Kidney epithelial cell (primary cell): ENCODE results near the gene PTBP1. TPM values are rescaled to one million over a fixed set of nuclear protein-coding genes. Genes with fewer than 3 reads are reported as not detected.
"Not testable (repeated sequence)": the region's sequence is repeated elsewhere in the genome, so short reads cannot be mapped to it uniquely, and the experiment has no call there.

Experiments used
- DNase-seq: peaks from one replicate; pipeline ENCODE4 v3.0.0-alpha.2; 2010; ENCODE audit warnings: low read depth
- H3K27me3 ChIP-seq: 2 replicates; pipeline ENCODE4 v1.6.0; 2011; ENCODE audit warnings: low read length; ENCODE audit not compliant: control insufficient read depth, insufficient read depth
- H3K36me3 ChIP-seq: 2 replicates; pipeline ENCODE4 v1.5.1; 2011; ENCODE audit warnings: low read length; ENCODE audit not compliant: control insufficient read depth, insufficient read depth
- H3K4me3 ChIP-seq: 2 replicates; pipeline ENCODE4 v1.5.1; 2011; ENCODE audit warnings: low read depth, mild to moderate bottlenecking, control low read depth, low read length
- CTCF ChIP-seq: IDR thresholded peaks from 2 replicates; pipeline ENCODE4 v1.5.1; 2011; ENCODE audit warnings: mild to moderate bottlenecking, moderate library complexity, low read length, control low read depth, inconsistent platforms; ENCODE audit not compliant: insufficient read depth, poor library complexity, severe bottlenecking
- total RNA-seq: library from RNA; depleted of rRNA; stranded (reverse); fragments of >200 nt; gene quantifications from 2 replicates; pipeline ENCODE4 v1.2.3, GENCODE V29; 2015

Gene PTBP1
- total RNA-seq, 1 donor from 2014 or later = 268 TPM

- TF ChIP-seq CTCF = no peak
- no peak for DNase-seq
- Histone ChIP-seq H3K4me3 (no peak overlapping the region), H3K27me3 (peaks cover 26% of the 10 kb centered on the region), H3K36me3 (no peaks in the 10 kb centered on the region)
These were observed 38.1 kb downstream of the PTBP1 start for GRCh38 chr19:835210-835810.

DNA sequence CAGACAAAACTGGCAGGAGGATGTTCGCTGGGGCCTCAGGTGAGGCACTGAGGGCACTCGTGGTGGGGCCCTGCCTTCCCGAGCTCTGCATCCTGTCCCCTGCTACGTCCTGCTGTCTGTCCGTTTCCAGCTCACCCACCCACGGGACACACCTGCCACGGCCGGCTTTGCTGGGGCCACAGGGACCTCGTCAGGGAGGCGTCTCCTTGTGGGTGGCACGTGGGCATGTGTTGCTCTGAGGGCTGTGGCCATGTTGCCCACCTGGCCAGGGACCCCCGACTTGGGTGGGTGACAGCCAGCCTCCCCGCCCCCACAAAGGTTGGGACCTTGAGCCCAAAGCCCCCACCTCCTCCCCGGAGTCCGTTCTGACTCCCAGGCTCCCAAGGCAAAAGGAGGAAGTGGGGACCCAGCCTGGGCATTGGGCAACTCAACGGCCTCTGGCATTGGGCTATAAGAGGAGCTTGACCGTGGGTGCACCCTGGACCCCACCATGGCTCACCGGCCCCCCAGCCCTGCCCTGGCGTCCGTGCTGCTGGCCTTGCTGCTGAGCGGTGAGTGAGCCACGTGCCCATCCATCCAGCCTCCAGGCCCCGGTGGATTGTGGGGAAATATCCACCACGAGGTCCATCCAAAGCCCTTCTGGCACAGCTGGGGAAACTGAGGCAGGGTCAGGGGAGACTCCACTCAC is 43.4 kb downstream of the PTBP1 start, which contains the start of gene PRTN3:
TSS of gene PRTN3 (plus strand) at position 481 of the 688 bp plus-strand sequence. CDS start at position 491, 10 bp downstream.
- no peak for DNase-seq
- peaks cover 29% of the 10 kb centered on the region for H3K27me3 ChIP-seq
- no peaks in the 10 kb centered on the region for H3K36me3 ChIP-seq
- no peak within 1 kb of the TSS for H3K4me3 ChIP-seq
- no peak for TF ChIP-seq CTCF

GRCh38 chr19:842802-843179 is 45.5 kb downstream of the PTBP1 start:
- not testable (repeated sequence) for H3K36me3 ChIP-seq, DNase-seq, H3K4me3 ChIP-seq
- H3K27me3 ChIP-seq = peaks cover 43% of the 10 kb centered on the region

- Histone ChIP-seq H3K36me3 (no peaks in the 10 kb centered on the region), H3K27me3 (peaks cover 48% of the 10 kb centered on the region), H3K4me3 (no peak overlapping the region)
- no peak for DNase-seq
- no peak for TF ChIP-seq CTCF
These were observed 46.1 kb downstream of the PTBP1 start for GRCh38 chr19:843180-843835.

- no peaks in the 10 kb centered on the region for H3K36me3 ChIP-seq
- H3K27me3 ChIP-seq = peaks cover 50% of the 10 kb centered on the region
- TF ChIP-seq CTCF = no peak
- DNase-seq = no peak
- no peak overlapping the region for H3K4me3 ChIP-seq
These were observed 46.7 kb downstream of the PTBP1 start for GRCh38 chr19:843836-844545.

DNA sequence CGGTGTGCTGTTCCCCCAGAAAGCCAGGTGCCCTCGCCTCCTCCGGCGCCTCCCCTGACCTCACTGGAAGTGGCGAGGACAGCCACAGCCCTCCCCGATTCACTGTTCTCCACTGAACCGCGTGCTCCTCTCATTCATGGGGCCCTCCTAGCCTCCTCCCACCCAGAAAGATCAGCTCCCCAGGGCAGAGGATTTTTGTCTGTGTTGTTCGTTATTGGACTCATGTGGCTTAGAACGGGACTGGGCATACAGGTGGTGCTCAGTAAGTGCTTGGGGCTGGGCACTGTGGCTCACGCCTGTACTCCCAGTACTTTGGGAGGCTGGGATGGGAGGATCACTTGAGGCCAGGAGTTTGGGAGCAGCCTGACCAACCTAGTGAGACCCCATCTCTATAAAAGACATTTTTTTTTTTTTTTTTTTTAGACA is 47.3 kb downstream of the PTBP1 start:
- DNase-seq = no peak
- Histone ChIP-seq H3K27me3 (peaks cover 53% of the 10 kb centered on the region), H3K36me3 (no peaks in the 10 kb centered on the region), H3K4me3 (no peak overlapping the region)
- TF ChIP-seq CTCF = no peak
